ENCODE data around the gene FAM228B. TPM values are rescaled to one million over a fixed set of nuclear protein-coding genes. Genes with fewer than 3 reads are reported as not detected.

The FAM228B gene
- total and polyA plus RNA-seq, 9 of the 15 experiments (the other 6 are each of a cell fraction or from before 2014, with no cell fraction given): 1.1 to 3.7 (median 2.6) TPM

DNA sequence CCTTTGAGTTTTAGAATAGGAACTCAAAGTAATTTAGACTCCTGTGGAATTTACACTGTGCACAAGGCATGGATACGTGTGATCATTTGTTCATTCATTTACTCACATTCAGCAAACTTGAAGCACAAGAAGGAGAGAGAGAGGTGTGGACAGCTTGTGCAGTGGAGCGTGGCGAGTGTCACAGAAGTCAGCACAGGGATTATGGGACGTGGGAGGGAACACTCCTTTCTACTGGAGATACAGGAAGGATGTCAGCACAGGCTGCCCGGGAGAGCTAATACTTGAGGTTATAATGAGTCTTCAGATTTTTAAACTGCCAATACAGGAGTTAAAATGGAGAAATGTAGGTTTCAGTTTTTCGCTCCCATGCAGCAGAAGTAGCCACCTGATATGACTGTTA lies 58.6 kb downstream of the FAM228B start (continued):
- TF ChIP-seq, protein P1, sequence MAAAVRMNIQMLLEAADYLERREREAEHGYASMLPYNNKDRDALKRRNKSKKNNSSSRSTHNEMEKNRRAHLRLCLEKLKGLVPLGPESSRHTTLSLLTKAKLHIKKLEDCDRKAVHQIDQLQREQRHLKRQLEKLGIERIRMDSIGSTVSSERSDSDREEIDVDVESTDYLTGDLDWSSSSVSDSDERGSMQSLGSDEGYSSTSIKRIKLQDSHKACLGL (CRISPR knock-in tag; IDR thresholded peaks at IDR 0.05; ENCODE audit: borderline replicate concordance, poor library complexity, severe bottlenecking): no peak
- TF ChIP-seq PHTF2 (CRISPR knock-in tag; IDR thresholded peaks at IDR 0.05) (no peak), ZNF583 (CRISPR knock-in tag; IDR thresholded peaks at IDR 0.05) (no peak), SMARCE1 (IDR thresholded peaks at IDR 0.05) (0 out of 2 replicates have a peak, but pooled peaks have one; percentile 21), MXI1 (IDR thresholded peaks at IDR 0.05; ENCODE audit: low read depth, low read length) (no peak), HSF4 (CRISPR knock-in tag; IDR thresholded peaks at IDR 0.05; ENCODE audit: borderline replicate concordance) (no peak), DNMT1 (IDR thresholded peaks at IDR 0.05) (no peak), SMAD1 (IDR thresholded peaks at IDR 0.05; ENCODE audit: low read depth, low read length, partially characterized antibody) (no peak), KDM4B (IDR thresholded peaks at IDR 0.05; ENCODE audit: borderline replicate concordance in 2 of 2, low read depth in 1 of 2) (no peak), PCBP2 (IDR thresholded peaks at IDR 0.05; ENCODE audit: low read depth, low read length, poor library complexity, severe bottlenecking) (no peak), ZNF444 (CRISPR knock-in tag; IDR thresholded peaks at IDR 0.05) (no peak), XRCC5 (IDR thresholded peaks at IDR 0.05; ENCODE audit: low read depth, low read length) (no peak), HMGN3 (IDR thresholded peaks at IDR 0.05; ENCODE audit: borderline replicate concordance, extremely low read depth, insufficient read length, low read depth, low read length) (no peak), NR1H2 (CRISPR knock-in tag; IDR thresholded peaks at IDR 0.05) (no peak), ZNF41 (CRISPR knock-in tag; conservative IDR thresholded peaks at IDR 0.05) (no peak)
- TF ChIP-seq, protein P2, sequence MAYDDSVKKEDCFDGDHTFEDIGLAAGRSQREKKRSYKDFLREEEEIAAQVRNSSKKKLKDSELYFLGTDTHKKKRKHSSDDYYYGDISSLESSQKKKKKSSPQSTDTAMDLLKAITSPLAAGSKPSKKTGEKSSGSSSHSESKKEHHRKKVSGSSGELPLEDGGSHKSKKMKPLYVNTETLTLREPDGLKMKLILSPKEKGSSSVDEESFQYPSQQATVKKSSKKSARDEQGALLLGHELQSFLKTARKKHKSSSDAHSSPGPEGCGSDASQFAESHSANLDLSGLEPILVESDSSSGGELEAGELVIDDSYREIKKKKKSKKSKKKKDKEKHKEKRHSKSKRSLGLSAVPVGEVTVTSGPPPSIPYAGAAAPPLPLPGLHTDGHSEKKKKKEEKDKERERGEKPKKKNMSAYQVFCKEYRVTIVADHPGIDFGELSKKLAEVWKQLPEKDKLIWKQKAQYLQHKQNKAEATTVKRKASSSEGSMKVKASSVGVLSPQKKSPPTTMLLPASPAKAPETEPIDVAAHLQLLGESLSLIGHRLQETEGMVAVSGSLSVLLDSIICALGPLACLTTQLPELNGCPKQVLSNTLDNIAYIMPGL (CRISPR knock-in tag; IDR thresholded peaks at IDR 0.05): no peak
- TF ChIP-seq, protein P3, sequence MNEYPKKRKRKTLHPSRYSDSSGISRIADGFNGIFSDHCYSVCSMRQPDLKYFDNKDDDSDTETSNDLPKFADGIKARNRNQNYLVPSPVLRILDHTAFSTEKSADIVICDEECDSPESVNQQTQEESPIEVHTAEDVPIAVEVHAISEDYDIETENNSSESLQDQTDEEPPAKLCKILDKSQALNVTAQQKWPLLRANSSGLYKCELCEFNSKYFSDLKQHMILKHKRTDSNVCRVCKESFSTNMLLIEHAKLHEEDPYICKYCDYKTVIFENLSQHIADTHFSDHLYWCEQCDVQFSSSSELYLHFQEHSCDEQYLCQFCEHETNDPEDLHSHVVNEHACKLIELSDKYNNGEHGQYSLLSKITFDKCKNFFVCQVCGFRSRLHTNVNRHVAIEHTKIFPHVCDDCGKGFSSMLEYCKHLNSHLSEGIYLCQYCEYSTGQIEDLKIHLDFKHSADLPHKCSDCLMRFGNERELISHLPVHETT (CRISPR knock-in tag; conservative IDR thresholded peaks at IDR 0.05 in 1 of 2, IDR thresholded peaks at IDR 0.05 in 1 of 2): no peak
- TF ChIP-seq, protein P4, sequence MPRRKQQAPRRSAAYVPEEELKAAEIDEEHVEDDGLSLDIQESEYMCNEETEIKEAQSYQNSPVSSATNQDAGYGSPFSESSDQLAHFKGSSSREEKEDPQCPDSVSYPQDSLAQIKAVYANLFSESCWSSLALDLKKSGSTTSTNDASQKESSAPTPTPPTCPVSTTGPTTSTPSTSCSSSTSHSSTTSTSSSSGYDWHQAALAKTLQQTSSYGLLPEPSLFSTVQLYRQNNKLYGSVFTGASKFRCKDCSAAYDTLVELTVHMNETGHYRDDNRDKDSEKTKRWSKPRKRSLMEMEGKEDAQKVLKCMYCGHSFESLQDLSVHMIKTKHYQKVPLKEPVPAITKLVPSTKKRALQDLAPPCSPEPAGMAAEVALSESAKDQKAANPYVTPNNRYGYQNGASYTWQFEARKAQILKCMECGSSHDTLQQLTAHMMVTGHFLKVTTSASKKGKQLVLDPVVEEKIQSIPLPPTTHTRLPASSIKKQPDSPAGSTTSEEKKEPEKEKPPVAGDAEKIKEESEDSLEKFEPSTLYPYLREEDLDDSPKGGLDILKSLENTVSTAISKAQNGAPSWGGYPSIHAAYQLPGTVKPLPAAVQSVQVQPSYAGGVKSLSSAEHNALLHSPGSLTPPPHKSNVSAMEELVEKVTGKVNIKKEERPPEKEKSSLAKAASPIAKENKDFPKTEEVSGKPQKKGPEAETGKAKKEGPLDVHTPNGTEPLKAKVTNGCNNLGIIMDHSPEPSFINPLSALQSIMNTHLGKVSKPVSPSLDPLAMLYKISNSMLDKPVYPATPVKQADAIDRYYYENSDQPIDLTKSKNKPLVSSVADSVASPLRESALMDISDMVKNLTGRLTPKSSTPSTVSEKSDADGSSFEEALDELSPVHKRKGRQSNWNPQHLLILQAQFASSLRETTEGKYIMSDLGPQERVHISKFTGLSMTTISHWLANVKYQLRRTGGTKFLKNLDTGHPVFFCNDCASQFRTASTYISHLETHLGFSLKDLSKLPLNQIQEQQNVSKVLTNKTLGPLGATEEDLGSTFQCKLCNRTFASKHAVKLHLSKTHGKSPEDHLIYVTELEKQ (CRISPR knock-in tag; IDR thresholded peaks at IDR 0.05): no peak
- TF ChIP-seq, protein P5, sequence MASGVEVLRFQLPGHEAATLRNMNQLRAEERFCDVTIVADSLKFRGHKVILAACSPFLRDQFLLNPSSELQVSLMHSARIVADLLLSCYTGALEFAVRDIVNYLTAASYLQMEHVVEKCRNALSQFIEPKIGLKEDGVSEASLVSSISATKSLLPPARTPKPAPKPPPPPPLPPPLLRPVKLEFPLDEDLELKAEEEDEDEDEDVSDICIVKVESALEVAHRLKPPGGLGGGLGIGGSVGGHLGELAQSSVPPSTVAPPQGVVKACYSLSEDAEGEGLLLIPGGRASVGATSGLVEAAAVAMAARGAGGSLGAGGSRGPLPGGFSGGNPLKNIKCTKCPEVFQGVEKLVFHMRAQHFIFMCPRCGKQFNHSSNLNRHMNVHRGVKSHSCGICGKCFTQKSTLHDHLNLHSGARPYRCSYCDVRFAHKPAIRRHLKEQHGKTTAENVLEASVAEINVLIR (CRISPR knock-in tag; IDR thresholded peaks at IDR 0.05): no peak
